ENCODE data around the gene BET1L. TPM values are rescaled to one million over a fixed set of nuclear protein-coding genes. Genes with fewer than 3 reads are reported as not detected.
A peak's percentile ranks its signal among the peaks of the same experiment; 100 is the strongest.

The BET1L gene
- total RNA-seq, 1 donor from 2014 or later, result 13.1 TPM

- TF ChIP-seq EZH2 (IDR thresholded peaks at IDR 0.05) (no peak), EZH2phosphoT487 (IDR thresholded peaks at IDR 0.05) (no peak), CTCF (IDR thresholded peaks at IDR 0.05) (no peak)
- H3K9ac ChIP-seq, result no peak overlapping the region
These were observed 4.1 kb upstream of the BET1L start for GRCh38 chr11:211295-211694.

GRCh38 chr11:210803-211180 is 3.6 kb upstream of the BET1L start:
- H3K4me3 Mint-ChIP-seq, result peak overlapping the region; percentile 68
- peaks cover 2% of the 10 kb centered on the region for H3K27me3 Mint-ChIP-seq (ENCODE audit: insufficient read depth, low read depth)
- peaks cover 41% of the 10 kb centered on the region for H3K79me2 ChIP-seq (ENCODE audit: low read depth)
- peaks cover 19% of the 10 kb centered on the region for H4K20me1 ChIP-seq (ENCODE audit: low read depth)
- no peak overlapping the region for H3K9ac ChIP-seq
- no peak for TF ChIP-seq EZH2phosphoT487 (IDR thresholded peaks at IDR 0.05)
- no peak for TF ChIP-seq CTCF (IDR thresholded peaks at IDR 0.05)
- TF ChIP-seq EZH2 (IDR thresholded peaks at IDR 0.05), result no peak
- no peaks in the 10 kb centered on the region for H3K9me3 ChIP-seq (ENCODE audit: low read depth)
- H3K4me3 ChIP-seq, result no peak overlapping the region
- H3K4me2 ChIP-seq, result no peak overlapping the region
- H3K27ac ChIP-seq, result no peak overlapping the region
- no peak for DNase-seq (ENCODE audit: low spot score)
- H2AFZ ChIP-seq (replicated peaks), result no peak overlapping the region
- peaks cover 19% of the 10 kb centered on the region for H3K36me3 Mint-ChIP-seq
- H3F3A ChIP-seq (ENCODE audit: low read depth), result peaks cover 12% of the 10 kb centered on the region
- peaks cover 11% of the 10 kb centered on the region for H3K4me1 ChIP-seq
- H3K4me1 Mint-ChIP-seq, result peaks cover 19% of the 10 kb centered on the region
- H3K9me3 Mint-ChIP-seq, result no peaks in the 10 kb centered on the region
- H3K27ac Mint-ChIP-seq, result no peak overlapping the region
- H3K36me3 ChIP-seq, result no peaks in the 10 kb centered on the region
- no peaks in the 10 kb centered on the region for H3K27me3 ChIP-seq

More at GRCh38 chr11:211295-211694, 4.1 kb upstream of the BET1L start:
- no peak overlapping the region for H2AFZ ChIP-seq (replicated peaks)
- Mint-ChIP-seq H3K4me3 (peak overlapping the region; percentile 68), H3K36me3 (peaks cover 19% of the 10 kb centered on the region), H3K27ac (no peak overlapping the region), H3K9me3 (no peaks in the 10 kb centered on the region), H3K27me3 (ENCODE audit: insufficient read depth, low read depth) (peaks cover 2% of the 10 kb centered on the region), H3K4me1 (peaks cover 14% of the 10 kb centered on the region)
- H3K4me1 ChIP-seq, result peaks cover 9% of the 10 kb centered on the region
- no peaks in the 10 kb centered on the region for H3K27me3 ChIP-seq
- no peaks in the 10 kb centered on the region for H3K36me3 ChIP-seq
- H3K79me2 ChIP-seq (ENCODE audit: low read depth), result peaks cover 36% of the 10 kb centered on the region
- H3K9me3 ChIP-seq (ENCODE audit: low read depth), result no peaks in the 10 kb centered on the region
- H3K4me2 ChIP-seq, result no peak overlapping the region
- peaks cover 14% of the 10 kb centered on the region for H4K20me1 ChIP-seq (ENCODE audit: low read depth)
- no peak overlapping the region for H3K4me3 ChIP-seq
- no peak for DNase-seq (ENCODE audit: low spot score)
- peaks cover 17% of the 10 kb centered on the region for H3F3A ChIP-seq (ENCODE audit: low read depth)
- no peak overlapping the region for H3K27ac ChIP-seq

- peaks cover 19% of the 10 kb centered on the region for H3K36me3 Mint-ChIP-seq
- Histone ChIP-seq H3K27me3 (no peaks in the 10 kb centered on the region), H3K9me3 (ENCODE audit: low read depth) (no peaks in the 10 kb centered on the region), H3K36me3 (no peaks in the 10 kb centered on the region), H3K27ac (no peak overlapping the region), H3K79me2 (ENCODE audit: low read depth) (peaks cover 41% of the 10 kb centered on the region), H3F3A (ENCODE audit: low read depth) (peaks cover 12% of the 10 kb centered on the region), H2AFZ (replicated peaks) (no peak overlapping the region), H3K4me1 (peaks cover 11% of the 10 kb centered on the region), H3K9ac (no peak overlapping the region), H3K4me2 (no peak overlapping the region), H4K20me1 (ENCODE audit: low read depth) (peaks cover 20% of the 10 kb centered on the region), H3K4me3 (no peak overlapping the region)
- H3K4me1 Mint-ChIP-seq, result peaks cover 19% of the 10 kb centered on the region
- no peak for DNase-seq (ENCODE audit: low spot score)
- no peak for TF ChIP-seq CTCF (IDR thresholded peaks at IDR 0.05)
- TF ChIP-seq EZH2phosphoT487 (IDR thresholded peaks at IDR 0.05), result no peak
- no peak for TF ChIP-seq EZH2 (IDR thresholded peaks at IDR 0.05)
- peaks cover 2% of the 10 kb centered on the region for H3K27me3 Mint-ChIP-seq (ENCODE audit: insufficient read depth, low read depth)
- H3K9me3 Mint-ChIP-seq, result no peaks in the 10 kb centered on the region
- peak overlapping the region; percentile 99 for H3K4me3 Mint-ChIP-seq
- H3K27ac Mint-ChIP-seq, result no peak overlapping the region
These were observed 3.1 kb upstream of the BET1L start for GRCh38 chr11:210122-210802.

All from neural progenitor cell (in vitro differentiated cells).